Neuron (in vitro differentiated cells): Measurements from ENCODE around the gene GGPS1.
"Not testable (repeated sequence)": the region's sequence is repeated elsewhere in the genome, so short reads cannot be mapped to it uniquely, and the experiment has no call there.

Source experiments
- H2AFZ ChIP-seq: one replicate; pipeline ENCODE4 v1.6.1; 2013; ENCODE audit warnings: low read depth, mild to moderate bottlenecking, inconsistent platforms, low read length, moderate library complexity
- H3K27me3 ChIP-seq: one replicate; pipeline ENCODE4 v1.6.1; 2013; ENCODE audit warnings: low read length; ENCODE audit not compliant: insufficient read depth
- H3K36me3 ChIP-seq: one replicate; pipeline ENCODE4 v1.6.1; 2013; ENCODE audit warnings: low read length; ENCODE audit not compliant: insufficient read depth
- H3K4me1 ChIP-seq: one replicate; pipeline ENCODE4 v1.6.1; 2013; ENCODE audit warnings: low read length; ENCODE audit not compliant: insufficient read depth
- H3K4me3 ChIP-seq: 2 replicates; pipeline ENCODE4 v1.5.1; 2013; ENCODE audit warnings: mild to moderate bottlenecking, low read length, moderate library complexity
- H3K9me3 ChIP-seq: one replicate; pipeline ENCODE4 v1.6.1; 2013; ENCODE audit warnings: low read length

Gene GGPS1

DNA sequence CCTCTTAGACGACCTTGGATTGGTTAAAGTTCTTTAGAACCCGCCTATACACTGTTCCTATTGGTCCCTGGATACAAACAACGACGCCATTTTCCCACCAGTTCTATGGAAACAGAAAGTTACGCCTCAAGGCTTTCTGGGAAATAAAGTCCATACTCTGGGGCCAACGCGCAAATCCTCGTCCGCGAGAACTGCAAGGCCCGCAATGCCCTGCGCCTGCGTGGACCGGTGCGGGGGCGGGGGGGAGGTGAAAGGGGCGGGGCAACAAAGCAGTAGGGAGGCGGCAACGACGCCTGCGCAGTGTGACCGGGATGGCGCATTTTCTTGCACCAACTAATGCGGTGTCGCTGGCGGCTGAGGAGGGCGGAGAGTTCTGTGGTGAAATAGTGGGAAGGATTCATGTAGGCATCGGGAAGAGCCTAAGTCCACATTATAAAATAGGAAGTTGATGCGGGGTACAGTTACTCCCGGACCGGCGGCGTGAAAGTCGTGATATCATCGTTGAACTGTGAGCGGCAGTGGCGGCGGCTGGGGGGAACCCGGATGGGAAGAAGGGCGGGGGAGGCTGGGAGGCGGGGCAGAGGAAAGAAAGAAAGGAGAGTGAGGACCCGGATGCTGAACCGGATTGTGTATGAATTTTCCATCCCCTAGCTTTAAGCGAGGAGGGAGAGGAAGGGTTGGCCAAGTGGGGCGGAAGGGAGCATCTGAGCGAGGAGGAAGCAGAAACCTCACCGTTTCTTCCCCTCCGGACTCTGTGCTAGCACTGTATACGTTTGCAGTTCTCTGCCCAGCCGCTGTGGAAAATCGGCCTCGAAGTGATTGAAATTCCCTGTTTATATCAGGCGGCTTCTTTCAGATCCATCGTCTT, at the start of gene GGPS1:
Gene GGPS1, plus strand, starts transcription at position 300 of the 868 bp plus-strand sequence. CDS start 6,695 bp downstream, outside the sequence.
- peak within 1 kb of the TSS; percentile 39 for H2AFZ ChIP-seq
- peaks cover 29% of the 10 kb centered on the region for H3K4me1 ChIP-seq
- H3K9me3 ChIP-seq = no peaks in the 10 kb centered on the region
- H3K36me3 ChIP-seq = peaks cover 6% of the 10 kb centered on the region
- H3K4me3 ChIP-seq = peak within 1 kb of the TSS; percentile 93
- no peaks in the 10 kb centered on the region for H3K27me3 ChIP-seq

DNA sequence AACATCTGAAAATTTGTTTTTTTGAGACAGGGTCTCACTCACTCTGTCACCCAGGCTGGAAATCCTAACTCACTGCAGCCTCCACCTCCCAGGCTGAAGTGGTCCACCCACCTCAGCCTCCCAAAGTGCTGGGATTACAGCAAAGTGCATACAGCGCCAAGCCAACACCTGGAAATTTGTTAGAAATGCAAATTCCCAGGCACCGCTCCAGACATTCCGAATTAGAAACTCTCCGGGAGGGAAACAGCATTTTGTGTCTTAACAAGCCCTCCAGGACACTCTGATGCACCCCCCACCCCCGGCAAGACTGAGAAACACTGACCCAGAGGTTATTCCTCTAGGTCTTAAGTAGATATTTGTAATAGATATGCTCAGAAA, 49.5 kb upstream of the GGPS1 start:
- Histone ChIP-seq H3K36me3 (no peaks in the 10 kb centered on the region), H3K4me3 (no peak overlapping the region), H3K27me3 (no peaks in the 10 kb centered on the region)

DNA sequence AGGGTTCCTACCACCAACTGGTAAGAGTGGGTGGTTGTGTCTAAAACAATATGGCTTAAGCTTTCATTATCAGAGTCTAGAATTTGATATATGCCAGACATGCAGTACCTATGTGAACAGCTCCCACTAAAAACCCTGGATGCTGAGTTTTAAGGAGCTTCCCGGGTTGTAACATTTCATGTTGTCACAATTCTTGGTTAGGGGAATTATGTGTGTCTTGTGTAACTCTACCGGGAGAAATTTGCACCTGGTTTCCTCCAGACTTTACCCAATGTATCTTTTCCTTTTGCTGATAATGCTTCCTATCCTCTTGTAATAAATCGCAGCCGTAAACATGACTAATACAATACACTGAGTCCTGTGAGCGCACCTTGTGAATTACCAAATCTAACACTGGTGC, 48.7 kb upstream of the GGPS1 start:
- no peak overlapping the region for H3K4me3 ChIP-seq
- H3K9me3 ChIP-seq = no peaks in the 10 kb centered on the region
- no peaks in the 10 kb centered on the region for H3K27me3 ChIP-seq
- H3K4me1 ChIP-seq = no peaks in the 10 kb centered on the region
- no peak overlapping the region for H2AFZ ChIP-seq
- H3K36me3 ChIP-seq = no peaks in the 10 kb centered on the region

More for the DNA sequence above, 49.5 kb upstream of the GGPS1 start:
- no peaks in the 10 kb centered on the region for H3K4me1 ChIP-seq
- no peak overlapping the region for H2AFZ ChIP-seq
- no peaks in the 10 kb centered on the region for H3K9me3 ChIP-seq

DNA sequence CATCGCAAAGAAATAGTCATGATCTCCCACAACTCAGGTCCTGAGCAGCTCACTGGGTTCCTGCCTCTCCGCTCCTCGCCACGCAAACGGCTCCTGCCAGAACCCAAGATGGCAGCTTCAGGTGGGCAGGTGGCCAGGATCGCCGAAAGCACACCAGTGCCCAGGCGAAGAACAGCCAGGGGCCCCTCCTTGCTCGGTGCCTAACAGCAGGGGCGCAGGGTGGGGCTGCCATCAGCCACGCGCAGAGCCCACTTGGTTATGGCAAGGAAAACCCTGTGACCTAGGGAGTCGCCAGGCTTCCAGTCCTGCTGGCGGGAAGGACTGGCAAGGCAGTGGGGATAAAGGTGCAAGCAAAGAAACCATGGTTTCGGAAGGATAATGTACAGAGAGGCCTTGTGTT, 47.9 kb upstream of the GGPS1 start:
- Histone ChIP-seq H3K9me3 (no peaks in the 10 kb centered on the region), H3K4me3 (no peak overlapping the region), H2AFZ (no peak overlapping the region), H3K27me3 (no peaks in the 10 kb centered on the region), H3K36me3 (no peaks in the 10 kb centered on the region), H3K4me1 (peaks cover 2% of the 10 kb centered on the region)

DNA sequence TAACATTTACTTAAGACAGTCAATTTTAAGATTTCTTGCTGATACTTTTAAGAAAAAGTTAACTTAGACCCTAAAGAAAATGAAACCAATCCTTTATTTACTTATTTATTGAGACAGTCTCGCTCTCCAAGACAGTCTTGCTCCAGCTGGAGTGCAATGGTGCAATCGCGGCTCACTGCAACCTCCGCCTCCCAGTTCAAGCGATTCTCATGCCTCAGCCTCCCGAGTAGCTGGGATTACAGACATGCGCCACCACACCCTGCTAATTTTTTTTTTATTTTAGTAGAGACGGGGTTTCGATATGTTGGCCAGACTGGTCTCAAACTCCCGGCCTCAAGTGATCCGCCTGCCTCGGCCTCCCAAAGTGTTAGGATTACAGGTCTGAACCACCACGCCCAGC, 44.7 kb upstream of the GGPS1 start:
- H3K9me3 ChIP-seq, H2AFZ ChIP-seq, H3K27me3 ChIP-seq, H3K4me3 ChIP-seq, H3K36me3 ChIP-seq, H3K4me1 ChIP-seq: not testable (repeated sequence)

DNA sequence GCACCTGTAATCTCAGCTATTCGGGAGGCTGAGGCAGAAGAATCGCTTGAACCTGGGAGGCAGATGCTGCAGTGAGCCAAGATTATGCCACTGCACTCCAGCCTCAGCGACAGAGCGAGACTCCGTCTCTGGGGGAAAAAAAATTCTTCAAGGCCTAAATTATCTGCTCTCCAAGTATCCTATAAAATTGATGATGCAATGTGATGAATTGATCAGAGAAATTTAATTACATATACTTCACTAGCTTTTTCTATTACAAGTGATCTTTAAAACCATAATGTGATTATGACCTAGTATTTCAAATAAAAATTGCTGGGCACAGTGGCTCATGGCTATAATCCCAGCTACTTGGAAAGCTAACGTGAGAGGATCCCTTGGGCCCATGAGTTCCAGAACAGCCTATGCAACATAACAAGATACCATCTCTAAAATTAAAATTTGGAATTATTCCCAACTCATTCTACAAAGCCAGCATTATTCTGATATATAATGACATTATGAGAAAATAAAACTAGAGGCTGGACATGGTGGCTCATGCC, 44.1 kb upstream of the GGPS1 start:
- Histone ChIP-seq H3K4me3 (no peak overlapping the region), H3K36me3 (no peaks in the 10 kb centered on the region), H3K9me3 (no peaks in the 10 kb centered on the region), H3K27me3 (no peaks in the 10 kb centered on the region), H2AFZ (no peak overlapping the region), H3K4me1 (peaks cover 4% of the 10 kb centered on the region)

DNA sequence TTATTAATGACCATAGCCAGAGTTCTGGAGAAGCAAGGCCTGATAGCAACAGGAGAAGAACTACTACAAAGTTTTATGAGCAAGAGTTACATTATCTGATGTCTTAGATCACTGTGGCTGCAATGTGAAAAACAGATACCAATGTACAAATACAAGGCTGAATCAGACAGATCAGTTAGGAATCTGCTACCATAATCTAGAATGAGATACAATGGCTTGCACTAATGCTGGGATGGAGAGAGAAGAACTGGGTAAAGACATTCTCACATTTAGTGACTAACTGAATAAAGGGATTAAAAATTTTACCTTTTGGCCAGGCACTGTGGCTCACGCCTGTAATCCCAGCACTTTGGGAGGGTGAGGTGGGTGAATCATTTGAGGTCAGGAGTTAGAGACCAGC, 41.7 kb upstream of the GGPS1 start:
- Histone ChIP-seq H3K36me3 (no peaks in the 10 kb centered on the region), H2AFZ (no peak overlapping the region), H3K4me1 (peaks cover 4% of the 10 kb centered on the region), H3K4me3 (no peak overlapping the region), H3K9me3 (no peaks in the 10 kb centered on the region), H3K27me3 (no peaks in the 10 kb centered on the region)

DNA sequence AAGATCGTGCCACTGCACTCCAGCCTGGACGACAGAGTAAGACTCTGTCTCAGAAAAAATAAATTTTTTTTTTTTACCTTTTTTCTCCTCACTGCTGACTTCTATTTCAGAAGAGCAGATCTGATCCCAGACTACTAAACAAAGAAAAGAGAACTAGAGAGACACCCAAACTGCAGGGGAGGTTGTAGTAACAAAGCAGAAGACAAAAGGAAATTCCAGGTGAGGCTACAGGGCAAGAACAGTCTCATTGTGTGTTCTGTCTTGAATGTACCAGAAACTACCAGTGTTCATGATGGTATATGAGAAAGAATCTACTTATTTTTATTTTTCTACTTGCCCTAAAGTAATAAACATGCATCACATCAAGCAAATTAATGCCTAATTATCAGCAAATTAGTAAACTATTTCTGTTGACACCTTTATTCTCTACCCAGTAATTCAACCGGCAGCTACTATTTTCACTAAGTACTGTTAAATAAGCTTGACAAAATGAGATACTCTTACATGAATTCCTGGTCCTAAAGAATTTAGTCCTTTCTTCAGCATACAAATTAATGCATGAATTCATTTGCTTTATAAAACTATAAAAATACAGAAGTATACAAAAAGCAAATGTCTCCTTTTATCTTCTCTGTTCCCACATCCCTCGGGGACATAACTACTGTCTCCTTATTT, 41.0 kb upstream of the GGPS1 start:
- no peaks in the 10 kb centered on the region for H3K27me3 ChIP-seq
- H3K4me3 ChIP-seq = no peak overlapping the region
- H3K9me3 ChIP-seq = no peaks in the 10 kb centered on the region
- no peaks in the 10 kb centered on the region for H3K36me3 ChIP-seq
- H3K4me1 ChIP-seq = peaks cover 4% of the 10 kb centered on the region
- no peak overlapping the region for H2AFZ ChIP-seq

DNA sequence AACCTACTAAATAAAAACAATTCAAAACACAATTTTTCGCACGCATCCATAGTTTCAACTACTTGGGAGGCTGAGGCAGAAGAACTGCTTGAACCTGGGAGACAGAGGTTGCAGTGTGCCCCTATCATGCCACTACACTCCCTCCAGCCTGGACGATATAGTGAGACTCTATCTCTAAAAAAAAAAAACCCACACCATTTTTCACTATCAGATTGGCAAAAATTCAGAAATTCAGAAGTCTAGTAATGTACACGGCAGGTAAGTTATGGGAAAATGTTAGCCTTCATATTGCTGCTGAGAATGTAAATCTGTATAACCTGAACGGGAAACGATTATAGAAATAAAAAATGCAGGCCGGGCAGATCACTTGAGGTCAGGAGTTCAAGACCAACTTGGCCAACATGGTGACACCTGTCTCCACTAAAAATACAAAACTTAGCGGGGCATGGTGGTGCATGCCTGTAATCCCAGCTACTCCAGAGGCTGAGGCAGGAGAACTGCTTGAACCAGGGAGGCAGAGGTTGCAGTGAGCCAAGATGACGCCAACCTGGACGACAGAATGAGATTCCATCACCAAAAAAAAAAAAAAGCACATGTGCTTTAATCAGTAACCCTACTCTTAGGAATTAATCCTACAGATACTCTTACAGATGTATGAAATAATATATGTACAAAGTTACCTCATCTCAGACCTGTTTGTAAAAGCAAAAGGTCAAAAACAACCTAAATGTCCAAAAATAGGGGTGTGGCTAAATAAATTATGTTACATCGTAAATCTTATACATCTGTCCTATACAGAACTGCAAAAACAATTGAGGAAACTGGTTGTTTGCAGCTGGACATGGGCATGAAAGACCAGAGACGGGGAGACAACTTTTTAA, 38.3 kb upstream of the GGPS1 start:
- Histone ChIP-seq H3K4me3 (no peak overlapping the region), H3K27me3 (no peaks in the 10 kb centered on the region), H3K36me3 (no peaks in the 10 kb centered on the region), H3K9me3 (no peaks in the 10 kb centered on the region), H3K4me1 (peaks cover 4% of the 10 kb centered on the region), H2AFZ (no peak overlapping the region)

DNA sequence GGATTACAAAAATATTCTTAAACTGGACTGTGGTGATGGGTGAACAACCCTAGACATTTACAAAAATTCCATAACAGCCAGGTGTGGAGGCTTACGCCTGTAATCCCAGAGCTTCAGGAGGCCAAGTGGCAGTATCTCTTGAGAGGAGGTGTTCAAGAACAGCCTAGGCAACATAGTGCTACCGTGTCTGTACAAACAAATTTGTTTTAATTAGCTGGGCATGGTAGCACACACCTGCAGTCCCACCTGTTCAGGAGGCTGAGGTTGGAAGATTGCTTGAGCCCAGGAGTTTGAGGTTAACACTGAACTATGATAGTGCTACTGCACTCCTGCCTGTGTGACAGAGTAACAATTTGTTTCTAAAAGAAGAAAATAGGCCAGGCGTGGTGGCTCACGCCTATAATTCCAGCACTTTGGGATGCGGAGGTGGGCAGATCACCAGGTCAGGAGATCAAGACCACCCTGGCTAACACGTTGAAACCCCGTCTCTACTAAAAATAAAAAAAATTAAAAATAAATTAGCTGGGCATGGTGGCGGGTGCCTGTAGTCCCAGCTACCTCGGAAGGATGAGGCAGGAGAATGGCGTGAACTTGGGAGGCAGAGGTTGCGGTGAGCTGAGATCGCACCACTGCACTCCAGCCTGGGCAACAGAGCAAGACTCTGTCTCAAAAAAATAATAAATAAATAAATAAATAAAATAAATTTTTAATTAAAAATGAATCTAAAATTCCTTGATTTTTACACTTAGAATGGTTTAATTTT, 37.4 kb upstream of the GGPS1 start:
- H3K27me3 ChIP-seq = no peaks in the 10 kb centered on the region
- no peaks in the 10 kb centered on the region for H3K4me1 ChIP-seq
- H3K9me3 ChIP-seq = peaks cover 3% of the 10 kb centered on the region

DNA sequence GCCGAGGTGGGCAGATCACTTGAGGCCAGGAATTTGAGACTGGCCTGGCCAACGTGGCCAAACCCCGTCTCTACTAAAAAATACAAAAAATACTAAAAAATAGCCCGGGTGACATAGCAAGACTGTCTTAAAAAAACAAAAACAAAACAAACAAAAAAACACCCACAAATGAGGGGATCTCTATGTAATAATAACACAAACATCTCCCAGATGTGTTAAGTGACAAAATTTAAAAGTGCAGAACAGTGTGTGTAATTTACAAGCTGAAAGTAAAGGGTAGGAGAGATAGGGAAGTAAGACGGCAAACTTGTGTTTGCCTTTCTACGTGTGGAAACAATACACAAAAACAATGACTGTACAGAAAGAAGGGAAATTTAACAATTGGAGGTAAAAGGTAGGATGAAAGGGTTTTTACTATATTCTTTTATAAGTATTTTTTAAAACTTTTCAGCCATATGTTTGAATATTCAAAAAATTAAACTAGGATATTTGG, 36.7 kb upstream of the GGPS1 start:
- Histone ChIP-seq H3K27me3 (no peaks in the 10 kb centered on the region), H3K4me1 (no peaks in the 10 kb centered on the region), H3K36me3 (no peaks in the 10 kb centered on the region), H3K9me3 (peaks cover 7% of the 10 kb centered on the region), H3K4me3 (no peak overlapping the region), H2AFZ (no peak overlapping the region)

More for the DNA sequence above, 37.4 kb upstream of the GGPS1 start:
- Histone ChIP-seq H3K4me3 (no peak overlapping the region), H3K36me3 (no peaks in the 10 kb centered on the region), H2AFZ (no peak overlapping the region)

DNA sequence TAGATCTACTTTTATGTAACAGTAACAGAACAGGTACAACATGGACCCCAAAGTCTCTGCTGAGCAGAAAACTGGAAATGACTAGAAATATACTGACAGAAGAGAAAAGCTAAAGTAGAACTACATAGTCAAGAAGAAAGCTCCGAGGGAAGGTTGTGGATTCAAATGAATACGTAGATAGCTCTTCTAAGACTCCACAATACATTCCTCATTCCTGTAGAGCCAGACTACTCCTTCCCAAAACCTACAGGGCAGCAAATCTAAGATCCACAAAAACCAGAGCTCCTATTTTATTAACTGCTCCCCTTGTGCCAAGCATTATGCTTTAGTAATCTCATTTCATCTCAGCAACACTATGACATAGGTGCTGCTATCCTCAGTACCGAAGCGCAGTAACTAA, 35.6 kb upstream of the GGPS1 start:
- Histone ChIP-seq H3K36me3 (no peaks in the 10 kb centered on the region), H3K4me1 (no peaks in the 10 kb centered on the region), H3K9me3 (peaks cover 10% of the 10 kb centered on the region), H3K27me3 (no peaks in the 10 kb centered on the region), H3K4me3 (no peak overlapping the region), H2AFZ (no peak overlapping the region)
